Measurements from ENCODE around the gene ZNF516. TPM values are rescaled to one million over a fixed set of nuclear protein-coding genes. Genes with fewer than 3 reads are reported as not detected.
A peak's percentile ranks its signal among the peaks of the same experiment; 100 is the strongest.

ZNF516 gene
- total RNA-seq, 1 experiment from 2014 or later, result 22.6 TPM

DNA sequence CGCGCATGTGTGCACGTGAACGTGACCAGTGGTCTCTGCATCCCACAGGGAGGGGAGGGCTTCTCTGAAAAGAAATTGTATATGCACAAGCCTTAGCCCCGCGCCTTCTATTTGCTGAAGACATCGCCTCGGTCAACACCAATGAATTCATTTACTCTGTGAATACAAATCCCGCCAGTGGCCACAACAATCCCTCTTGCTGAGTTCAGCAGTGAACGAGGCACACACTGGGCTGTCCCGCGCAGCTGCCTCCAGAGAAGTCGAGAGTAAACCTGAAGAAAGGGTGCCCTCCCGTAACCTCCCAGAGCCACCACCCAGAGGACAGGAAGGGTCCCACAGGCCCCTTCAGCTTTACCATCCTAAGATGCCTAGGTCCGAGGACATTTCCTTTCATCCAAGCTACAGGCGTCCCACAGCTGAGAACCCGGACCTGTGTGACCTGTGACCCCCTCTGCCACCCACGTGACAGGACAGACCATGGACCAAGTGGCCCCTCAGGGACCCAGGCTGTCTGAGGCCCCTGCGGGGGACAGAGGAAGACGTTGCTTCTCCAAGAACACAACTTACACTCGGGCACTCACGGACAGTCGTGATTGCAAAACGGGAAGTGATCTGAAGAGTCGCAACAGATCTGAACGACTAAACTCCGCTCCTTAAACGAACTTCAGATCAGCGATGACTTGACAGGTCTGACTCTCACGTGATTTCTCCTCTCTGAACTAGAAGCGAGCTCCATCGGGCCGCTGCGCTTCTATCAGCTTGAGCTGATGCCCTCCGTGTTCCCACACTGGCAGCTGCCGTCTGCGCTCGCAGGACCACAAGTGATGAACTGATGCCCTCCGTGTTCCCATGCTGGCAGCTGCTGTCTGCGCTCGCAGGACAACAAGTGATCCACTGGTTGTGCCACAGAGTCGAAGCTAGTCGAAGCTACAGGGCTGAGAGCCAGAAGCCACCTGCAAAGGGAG, 92.7 kb downstream of the ZNF516 start:
- H3K27ac ChIP-seq (ENCODE audit: insufficient read length, low read depth, low read length), result no peak overlapping the region
- no peak overlapping the region for H3K4ac ChIP-seq (ENCODE audit: low read depth, low read length)
- no peak overlapping the region for H3K23ac ChIP-seq (ENCODE audit: insufficient read length, low read depth, low read length)
- no peak overlapping the region for H3K56ac ChIP-seq (ENCODE audit: insufficient read length, low read depth, low read length)
- H3K9ac ChIP-seq (ENCODE audit: extremely low read depth, insufficient read length, low read length), result no peak overlapping the region
- H2AK5ac ChIP-seq (ENCODE audit: insufficient read length, low read length), result no peak overlapping the region
- no CpG with 5 or more reads among the region's 43 CpGs for WGBS (ENCODE audit: extremely low coverage, insufficient read length, low lambda C conversion rate)
- no peak overlapping the region for H4K8ac ChIP-seq (replicated peaks; ENCODE audit: insufficient read length, low read depth, low read length)
- peaks cover 2% of the 10 kb centered on the region for H3K4me1 ChIP-seq (ENCODE audit: insufficient read depth, low read length)
- H4K20me1 ChIP-seq (ENCODE audit: control insufficient read depth, insufficient read depth, insufficient read length), result no peaks in the 10 kb centered on the region
- H3K27me3 ChIP-seq (ENCODE audit: insufficient read depth, low read length), result no peaks in the 10 kb centered on the region
- H3K18ac ChIP-seq (ENCODE audit: insufficient read length, low read depth, low read length), result no peak overlapping the region
- Mint-ChIP-seq H3K36me3 (ENCODE audit: insufficient read depth in 1 of 3, low read depth in 3 of 3) (peaks cover 0 to 2% (median 0%) of the 10 kb centered on the region in 3 experiments; a peak in 3 of 7 replicates), H3K9me3 (no peaks in the 10 kb centered on the region), H3K27ac (peak overlapping the region in 2 of 3 experiments; percentile 39 to 87; a peak in 3 of 7 replicates), H3K4me1 (peaks cover 8 to 11% of the 10 kb centered on the region in 2 experiments), H3K4me3 (no peak overlapping the region), H3K27me3 (ENCODE audit: low read depth) (no peaks in the 10 kb centered on the region)
- no peak overlapping the region for H2BK15ac ChIP-seq (ENCODE audit: low read depth, low read length)
- H3K79me1 ChIP-seq (ENCODE audit: insufficient read depth, low read depth, low read length, poor library complexity, severe bottlenecking), result no peaks in the 10 kb centered on the region
- no peaks in the 10 kb centered on the region for H3K9me3 ChIP-seq (ENCODE audit: control insufficient read depth, low read depth, low read length)
- H4K91ac ChIP-seq (ENCODE audit: insufficient read length, low read depth, low read length), result no peak overlapping the region
- H4K5ac ChIP-seq (ENCODE audit: insufficient read length, low read depth, low read length), result no peak overlapping the region
- H2BK20ac ChIP-seq (ENCODE audit: low read depth, low read length, poor library complexity, severe bottlenecking), result no peak overlapping the region
- H2BK120ac ChIP-seq (ENCODE audit: low read depth, low read length, poor library complexity, severe bottlenecking), result no peak overlapping the region
- H2AFZ ChIP-seq (ENCODE audit: low read length), result no peak overlapping the region
- H2BK5ac ChIP-seq (ENCODE audit: insufficient read length, low read length), result no peak overlapping the region
- no peak overlapping the region for H3T11ph ChIP-seq (ENCODE audit: low read length)
- DNase-seq, result peak; percentile 23
- no peak overlapping the region for H3K14ac ChIP-seq (ENCODE audit: insufficient read depth, low read length)
- TF ChIP-seq, protein P1, sequence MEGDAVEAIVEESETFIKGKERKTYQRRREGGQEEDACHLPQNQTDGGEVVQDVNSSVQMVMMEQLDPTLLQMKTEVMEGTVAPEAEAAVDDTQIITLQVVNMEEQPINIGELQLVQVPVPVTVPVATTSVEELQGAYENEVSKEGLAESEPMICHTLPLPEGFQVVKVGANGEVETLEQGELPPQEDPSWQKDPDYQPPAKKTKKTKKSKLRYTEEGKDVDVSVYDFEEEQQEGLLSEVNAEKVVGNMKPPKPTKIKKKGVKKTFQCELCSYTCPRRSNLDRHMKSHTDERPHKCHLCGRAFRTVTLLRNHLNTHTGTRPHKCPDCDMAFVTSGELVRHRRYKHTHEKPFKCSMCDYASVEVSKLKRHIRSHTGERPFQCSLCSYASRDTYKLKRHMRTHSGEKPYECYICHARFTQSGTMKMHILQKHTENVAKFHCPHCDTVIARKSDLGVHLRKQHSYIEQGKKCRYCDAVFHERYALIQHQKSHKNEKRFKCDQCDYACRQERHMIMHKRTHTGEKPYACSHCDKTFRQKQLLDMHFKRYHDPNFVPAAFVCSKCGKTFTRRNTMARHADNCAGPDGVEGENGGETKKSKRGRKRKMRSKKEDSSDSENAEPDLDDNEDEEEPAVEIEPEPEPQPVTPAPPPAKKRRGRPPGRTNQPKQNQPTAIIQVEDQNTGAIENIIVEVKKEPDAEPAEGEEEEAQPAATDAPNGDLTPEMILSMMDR (conservative IDR thresholded peaks at IDR 0.05), result no peak
- H3K23me2 ChIP-seq (ENCODE audit: insufficient read length, low read depth, low read length, poor library complexity, severe bottlenecking), result no peaks in the 10 kb centered on the region
- H2BK12ac ChIP-seq (ENCODE audit: insufficient read length, low read depth, low read length), result no peak overlapping the region
- no peaks in the 10 kb centered on the region for H3K79me2 ChIP-seq (ENCODE audit: insufficient read depth, low read length)
- no peak overlapping the region for H3K4me2 ChIP-seq (ENCODE audit: insufficient read depth, insufficient read length, low read length)

All from H9 (cell line).